Measurements from ENCODE around the gene REEP1.
"Not testable (repeated sequence)": the region's sequence is repeated elsewhere in the genome, so short reads cannot be mapped to it uniquely, and the experiment has no call there.

REEP1 gene

GRCh38 chr2:86201671-86202335, 135.6 kb downstream of the REEP1 start:
- Histone ChIP-seq H3K4me3 (ENCODE audit: low read depth, low read length) (no peak overlapping the region), H3K36me3 (peaks cover 1% of the 10 kb centered on the region; the same call in 1 of the 2 replicates), H3K27me3 (ENCODE audit: insufficient read depth, low read depth, severe bottlenecking) (no peaks in the 10 kb centered on the region), H3K9me3 (ENCODE audit: severe bottlenecking) (no peaks in the 10 kb centered on the region), H3K27ac (no peak overlapping the region)
- no peak for DNase-seq
- TF ChIP-seq CTCF (IDR thresholded peaks at IDR 0.05; ENCODE audit: low read depth, low read length), result no peak

- H3K36me3 ChIP-seq; H3K9me3 ChIP-seq (ENCODE audit: severe bottlenecking); H3K27ac ChIP-seq; DNase-seq; H3K4me3 ChIP-seq (ENCODE audit: low read depth, low read length); H3K27me3 ChIP-seq (ENCODE audit: insufficient read depth, low read depth, severe bottlenecking): not testable (repeated sequence)
These were observed 136.9 kb downstream of the REEP1 start for GRCh38 chr2:86200564-86200963.

GRCh38 chr2:86199834-86200177, 137.6 kb downstream of the REEP1 start:
- Histone ChIP-seq H3K36me3 (peaks cover 3% of the 10 kb centered on the region), H3K4me3 (ENCODE audit: low read depth, low read length) (peak overlapping the region; percentile 62), H3K27me3 (ENCODE audit: insufficient read depth, low read depth, severe bottlenecking) (no peaks in the 10 kb centered on the region), H3K9me3 (ENCODE audit: severe bottlenecking) (no peaks in the 10 kb centered on the region), H3K27ac (0 out of 2 replicates have a peak overlapping the region, but pooled peaks have one; percentile 13)
- TF ChIP-seq CTCF (IDR thresholded peaks at IDR 0.05; ENCODE audit: low read depth, low read length), result no peak
- no peak for DNase-seq

- Histone ChIP-seq H3K27ac (peak overlapping the region; percentile 99), H3K4me3 (ENCODE audit: low read depth, low read length) (peak overlapping the region; percentile 93), H3K36me3 (peaks cover 4% of the 10 kb centered on the region), H3K27me3 (ENCODE audit: insufficient read depth, low read depth, severe bottlenecking) (no peaks in the 10 kb centered on the region), H3K9me3 (ENCODE audit: severe bottlenecking) (no peaks in the 10 kb centered on the region)
- TF ChIP-seq CTCF (IDR thresholded peaks at IDR 0.05; ENCODE audit: low read depth, low read length), result no peak
- no peak for DNase-seq
These were observed 141.5 kb downstream of the REEP1 start for GRCh38 chr2:86195808-86196387.

GRCh38 chr2:86195055-86195807, 142.2 kb downstream of the REEP1 start, which contains the start of gene IMMT:
Gene IMMT (minus strand): TSS chr2:86195462. CDS start chr2:86195382, 80 bp downstream.
- DNase-seq, result peak; percentile 97
- no peaks in the 10 kb centered on the region for H3K27me3 ChIP-seq (ENCODE audit: insufficient read depth, low read depth, severe bottlenecking)
- H3K9me3 ChIP-seq (ENCODE audit: severe bottlenecking), result no peaks in the 10 kb centered on the region
- peak within 1 kb of the TSS; percentile 93 for H3K4me3 ChIP-seq (ENCODE audit: low read depth, low read length)
- TF ChIP-seq CTCF (IDR thresholded peaks at IDR 0.05; ENCODE audit: low read depth, low read length), result no peak
- peaks cover 11% of the 10 kb centered on the region for H3K36me3 ChIP-seq
- peak within 1 kb of the TSS; percentile 99 for H3K27ac ChIP-seq

- Histone ChIP-seq H3K27ac (peak overlapping the region; percentile 99), H3K9me3 (ENCODE audit: severe bottlenecking) (no peaks in the 10 kb centered on the region), H3K36me3 (peaks cover 16% of the 10 kb centered on the region), H3K27me3 (ENCODE audit: insufficient read depth, low read depth, severe bottlenecking) (no peaks in the 10 kb centered on the region), H3K4me3 (ENCODE audit: low read depth, low read length) (peak overlapping the region; percentile 93)
- TF ChIP-seq CTCF (IDR thresholded peaks at IDR 0.05; ENCODE audit: low read depth, low read length), result no peak
- no peak for DNase-seq
These were observed 142.7 kb downstream of the REEP1 start for GRCh38 chr2:86194751-86195054.

All from WERI-Rb-1 (cell line).